ENCODE measurements around the gene TBX18. TPM values are rescaled to one million over a fixed set of nuclear protein-coding genes. Genes with fewer than 3 reads are reported as not detected.

Gene TBX18
- total and polyA plus RNA-seq, 8 donors = 0.12 to 4.6 (median 0.77) TPM; not detected in 4

DNA sequence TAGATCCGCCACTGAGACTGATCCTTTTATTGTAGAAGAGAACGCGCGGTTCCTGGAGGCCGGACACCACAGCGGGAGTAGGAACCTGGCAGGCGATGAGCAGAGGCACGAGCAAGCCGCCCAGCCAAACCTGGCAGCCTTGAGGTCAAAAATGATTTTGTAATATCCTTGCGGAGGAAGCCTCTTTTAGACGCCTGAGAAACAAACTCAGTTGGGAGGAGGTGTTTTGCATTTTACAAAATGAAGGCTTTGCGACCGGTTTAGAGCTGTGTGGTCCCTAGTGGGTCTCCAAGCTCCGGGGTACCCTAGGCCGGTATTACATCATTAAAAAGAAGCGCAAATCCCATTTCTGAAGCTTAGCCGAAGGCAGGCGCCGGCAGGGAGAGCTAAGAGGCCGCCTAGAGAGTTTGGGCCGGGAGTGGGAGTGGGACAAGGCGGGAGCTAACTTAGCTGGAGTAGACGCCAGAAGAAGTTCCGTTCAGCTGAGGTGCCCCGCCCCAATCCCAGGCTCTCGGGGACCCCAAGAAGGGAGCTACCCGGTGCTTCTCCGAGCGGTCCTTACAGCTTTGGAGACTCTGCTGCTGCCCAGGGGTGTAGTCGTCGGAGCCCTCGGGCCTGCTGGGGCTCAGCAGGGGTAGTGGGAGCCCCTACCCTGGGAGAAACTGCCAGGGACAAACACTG, 1.9 kb upstream of the TBX18 start:
- Histone ChIP-seq H3K9me3 (peaks cover 0 to 40% (median 9%) of the 10 kb centered on the region in 4 donors), H3K4me3 (no peak overlapping the region), H3K4me1 (peaks cover 7 to 37% (median 23%) of the 10 kb centered on the region in 4 donors), H3K27ac (no peak overlapping the region), H3K36me3 (no peaks in the 10 kb centered on the region), H3K27me3 (peaks cover 24 to 100% (median 81%) of the 10 kb centered on the region in 3 donors)
- peak in 1 of 2 donors; percentile 26 for DNase-seq
- intact Hi-C loops (cut with DNase I; ENCODE audit: low total_unique reads) = no loop called here
- WGBS, 5 donors = 7 to 18% (median 12%) methylated on average over 19 to 32 of the region's 32 CpGs
- TF ChIP-seq EP300 (IDR thresholded peaks at IDR 0.05) (no peak), POLR2AphosphoS5 (IDR thresholded peaks at IDR 0.05) (no peak), CTCF (IDR thresholded peaks at IDR 0.05) (no peak), POLR2A (IDR thresholded peaks at IDR 0.05) (no peak)

- no peak for TF ChIP-seq POLR2A (IDR thresholded peaks at IDR 0.05)
- no peak for TF ChIP-seq CTCF (IDR thresholded peaks at IDR 0.05)
- peaks cover 0 to 40% (median 9%) of the 10 kb centered on the region in 4 donors for H3K9me3 ChIP-seq
- no peak for DNase-seq
- H3K4me3 ChIP-seq = peak overlapping the region; percentile 36 to 45 (median 41)
- H3K27me3 ChIP-seq = peaks cover 24 to 99% (median 71%) of the 10 kb centered on the region in 3 donors
- 0 to 5% (median 3%) methylated on average over 1 to 57 of the region's 57 CpGs for WGBS, 5 donors
- H3K27ac ChIP-seq = peak overlapping the region in 2 of 5 donors; percentile 59 to 63
- H3K4me1 ChIP-seq = peaks cover 7 to 36% (median 23%) of the 10 kb centered on the region in 4 donors
- intact Hi-C loops (cut with DNase I; ENCODE audit: low total_unique reads) = no loop called here
- H3K36me3 ChIP-seq = no peaks in the 10 kb centered on the region
Measured at GRCh38 chr6:84763886-84764331, 489 bp downstream of the TBX18 start.

DNA sequence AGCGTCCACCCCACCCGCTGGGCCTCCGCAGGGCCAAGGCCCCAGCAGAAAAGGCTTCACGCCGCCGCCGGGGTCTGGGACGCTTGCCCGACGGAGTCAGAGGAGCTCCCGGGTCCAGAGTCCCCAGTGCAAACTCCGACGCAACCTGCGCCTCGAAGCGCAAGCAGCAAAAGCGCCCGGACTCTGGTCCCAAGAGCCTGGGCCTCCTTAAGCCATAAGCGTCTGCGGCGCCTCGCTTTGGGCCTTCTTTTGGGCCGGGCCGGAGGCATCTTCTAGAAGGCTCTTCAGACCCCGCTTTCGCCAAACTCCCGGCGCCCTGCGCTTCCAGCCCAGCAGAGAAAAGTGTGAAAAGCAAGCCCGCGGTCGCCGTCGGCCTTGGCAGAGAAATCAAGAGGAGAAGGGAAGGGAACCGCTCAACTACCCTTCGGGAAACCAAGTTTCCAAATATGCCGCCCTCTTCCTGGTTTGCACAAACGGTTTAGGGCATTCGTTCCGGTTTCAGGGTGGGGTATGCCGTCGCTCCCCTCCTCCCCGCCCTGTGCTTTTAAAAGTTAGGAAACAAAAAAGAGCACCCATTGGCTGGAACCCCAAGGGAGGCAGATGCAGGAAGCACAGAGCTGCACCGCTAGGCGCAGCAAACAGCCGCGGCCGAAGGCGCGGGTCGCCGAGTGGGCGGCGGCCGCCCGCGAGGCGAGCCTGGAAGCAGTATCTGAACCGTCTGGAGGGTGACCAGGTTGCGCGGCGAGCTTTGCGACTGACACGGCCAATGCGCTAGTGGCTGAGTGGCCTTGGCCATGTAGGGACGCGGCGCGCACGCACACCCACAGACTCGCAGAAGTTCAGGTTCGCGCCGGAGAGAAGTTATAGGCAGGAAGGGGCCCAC, 1.2 kb downstream of the TBX18 start:
- intact Hi-C loops (cut with DNase I; ENCODE audit: low total_unique reads) = no loop called here
- H3K4me3 ChIP-seq = peak overlapping the region; percentile 36 to 45 (median 41)
- H3K27me3 ChIP-seq = peaks cover 24 to 99% (median 65%) of the 10 kb centered on the region in 3 donors
- 2 to 7% (median 4%) methylated on average over 38 to 74 of the region's 74 CpGs for WGBS, 5 donors
- H3K36me3 ChIP-seq = no peaks in the 10 kb centered on the region
- TF ChIP-seq EP300 (IDR thresholded peaks at IDR 0.05) (no peak), POLR2A (IDR thresholded peaks at IDR 0.05) (no peak), POLR2AphosphoS5 (IDR thresholded peaks at IDR 0.05) (no peak), CTCF (IDR thresholded peaks at IDR 0.05) (no peak)
- peak in 1 of 2 donors; percentile 65 for DNase-seq
- peaks cover 7 to 30% (median 23%) of the 10 kb centered on the region in 4 donors for H3K4me1 ChIP-seq
- peak overlapping the region in 2 of 5 donors; percentile 59 to 63 for H3K27ac ChIP-seq
- H3K9me3 ChIP-seq = peaks cover 0 to 40% (median 7%) of the 10 kb centered on the region in 4 donors
